K562 (cell line): Measurements from ENCODE around the gene EBI3. TPM values are rescaled to one million over a fixed set of nuclear protein-coding genes. Genes with fewer than 3 reads are reported as not detected.

ENCODE experiments used
- BRD4 ChIP-seq: fragments of 200-600 bp; sonication (generic); IDR thresholded peaks from 2 replicates; pipeline ENCODE4 v1.6.1; 2017; ENCODE audit warnings: inconsistent platforms
- CBX2 ChIP-seq: fragments of 200-600 bp; sonication (generic); IDR thresholded peaks from one replicate; pipeline ENCODE4 v1.6.1; 2012; ENCODE audit warnings: mild to moderate bottlenecking, low read length, inconsistent platforms; ENCODE audit not compliant: insufficient read depth, poor library complexity, severe bottlenecking
- CHD4 ChIP-seq: fragments of 200-600 bp; sonication (generic); IDR thresholded peaks from 3 replicates; pipeline ENCODE4 v1.6.1; 2012; ENCODE audit warnings: low read depth, mild to moderate bottlenecking, mixed read lengths, low read length, inconsistent platforms; ENCODE audit not compliant: insufficient read depth, insufficient replicate concordance, poor library complexity, severe bottlenecking
- E2F8 ChIP-seq: fragments of 450-650 bp; IDR thresholded peaks from 2 replicates; pipeline ENCODE4 v1.7.1; 2018; ENCODE audit warnings: mild to moderate bottlenecking, low read depth; ENCODE audit not compliant: partially characterized antibody
- HOXB6 ChIP-seq: fragments of 250-450 bp; sonication (Bioruptor Pico); IDR thresholded peaks from 2 replicates; pipeline ENCODE4 v1.5.1; 2022; ENCODE audit warnings: mild to moderate bottlenecking, borderline replicate concordance
- KDM2B ChIP-seq: fragments of 250-450 bp; sonication (Bioruptor Pico); IDR thresholded peaks from 2 replicates; pipeline ENCODE4 v1.8.0; 2021; ENCODE audit warnings: mild to moderate bottlenecking, moderate library complexity
- MCM7 ChIP-seq, 2 experiments: fragments of 450-650 bp; IDR thresholded peaks; 2 replicates each; pipeline ENCODE4 v1.6.1; 2016 to 2018
- NEUROD1 ChIP-seq: fragments of 150-350 bp; IDR thresholded peaks from 2 replicates; pipeline ENCODE4 v1.6.1; 2014; ENCODE audit warnings: borderline replicate concordance, low read length, low read depth; ENCODE audit not compliant: partially characterized antibody
- RB1 ChIP-seq: fragments of 450-650 bp; IDR thresholded peaks from 2 replicates; pipeline ENCODE4 v1.6.1; 2017; ENCODE audit warnings: low read depth, mild to moderate bottlenecking
- RBM14 ChIP-seq: fragments of 200-400 bp; formaldehyde crosslinking; IDR thresholded peaks from 2 replicates; pipeline ENCODE4 v1.6.1; 2018; ENCODE audit warnings: low read depth, mild to moderate bottlenecking, low read length, moderate library complexity, borderline replicate concordance; ENCODE audit not compliant: insufficient read depth
- RBM39 ChIP-seq: fragments of 200-400 bp; formaldehyde crosslinking; optimal IDR thresholded peaks from 2 replicates; pipeline ENCODE3; 2018; ENCODE audit warnings: low read depth, low read length
- RFX1 ChIP-seq: fragments of 450-650 bp; IDR thresholded peaks from 2 replicates; pipeline ENCODE4 v1.6.1; 2016; ENCODE audit warnings: mild to moderate bottlenecking, moderate library complexity
- RFX5 ChIP-seq: IDR thresholded peaks from 2 replicates; pipeline ENCODE4 v1.6.1; 2011; ENCODE audit warnings: low read depth, mild to moderate bottlenecking, improper control_type of control experiment, low read length
- SMARCC2 ChIP-seq: fragments of 450-650 bp; IDR thresholded peaks from 2 replicates; pipeline ENCODE4 v1.6.1; 2017; ENCODE audit warnings: antibody characterized with exemption, moderate library complexity, mild to moderate bottlenecking, low read depth
- SNRNP70 ChIP-seq: fragments of 200-400 bp; formaldehyde crosslinking; optimal IDR thresholded peaks from 2 replicates; pipeline ENCODE3; 2017; ENCODE audit warnings: low read depth, low read length
- SP2 ChIP-seq: IDR thresholded peaks from 2 replicates; pipeline ENCODE4 v1.6.1; 2011; ENCODE audit warnings: mild to moderate bottlenecking, low read depth, low read length, moderate library complexity; ENCODE audit not compliant: poor library complexity, severe bottlenecking; ENCODE audit errors: extremely low read depth
- ZBTB49 ChIP-seq: sonication (generic); formaldehyde crosslinking; IDR thresholded peaks from 2 replicates; pipeline ENCODE4 v1.8.0; 2022; ENCODE audit warnings: missing genetic modification reagents, mild to moderate bottlenecking, borderline replicate concordance
- ZNF121 ChIP-seq: sonication (generic); formaldehyde crosslinking; conservative IDR thresholded peaks from 2 replicates; pipeline ENCODE4 v1.8.0; 2022; ENCODE audit warnings: missing genetic modification reagents
- ZNF79 ChIP-seq: fragments of 250-450 bp; sonication (Bioruptor Pico); IDR thresholded peaks from 2 replicates; pipeline ENCODE4 v1.4.0; 2020; ENCODE audit warnings: low read depth, mild to moderate bottlenecking, moderate library complexity
- polyA plus RNA-seq, 8 experiments: library from polyadenylated mRNA; depleted of rRNA in 4 of 8; stranded (reverse) in 5 of 8; unstranded in 3 of 8; fragments of >200 nt; fragmentation: Nextera tagmentation in 2 of 8; fragmentation: Illumina TruSeq in 1 of 8; extraction: Ambion mirVana in 2 of 8; extraction: Trizol in 1 of 8; gene quantifications; 2 replicates each; pipeline versions ENCODE4 v1.2.1 to v1.2.3, GENCODE V29; 2011 to 2014; ENCODE audit warnings: inconsistent platforms in 1 of 8, missing spikeins in 1 of 8
- total RNA-seq, 7 experiments: library from RNA; depleted of rRNA in 6 of 7; stranded (reverse); fragments of >200 nt in 6 of 7; fragmentation: Illumina TruSeq in 2 of 7; extraction: Trizol in 2 of 7; gene quantifications; 2 replicates each; pipeline versions ENCODE4 v1.2.1 to v1.2.3, GENCODE V29; 2011 to 2021; ENCODE audit warnings: low replicate concordance in 1 of 7
- TF ChIP-seq, protein P1 (sequence below): fragments of 250-450 bp; sonication (Bioruptor Pico); IDR thresholded peaks from 2 replicates; pipeline ENCODE4 v1.6.1; 2021; ENCODE audit warnings: mild to moderate bottlenecking

The EBI3 gene
- total and polyA plus RNA-seq, 9 of the 15 experiments (the other 6 are each of a cell fraction or from before 2014, with no cell fraction given): 0.08 to 0.35 (median 0.22) TPM; not detected in 6

GRCh38 chr19:4233282-4233853, 4.0 kb downstream of the EBI3 start (continued):
- no peak for TF ChIP-seq ZBTB49 (CRISPR knock-in tag)
- TF ChIP-seq E2F8: no peak
- TF ChIP-seq RB1: 0 out of 2 replicates have a peak, but pooled peaks have one; percentile 24
- peak; percentile 78 for TF ChIP-seq ZNF121 (CRISPR knock-in tag)
- TF ChIP-seq NEUROD1: no peak
- no peak for TF ChIP-seq RFX1
- no peak for TF ChIP-seq SMARCC2
- TF ChIP-seq CHD4: peak; percentile 97
- no peak for TF ChIP-seq RBM14
- TF ChIP-seq CBX2: no peak
- TF ChIP-seq RBM39: no peak
- TF ChIP-seq ZNF79: no peak
- TF ChIP-seq SP2: no peak
- no peak for TF ChIP-seq RFX5
- TF ChIP-seq SNRNP70: no peak
- no peak for TF ChIP-seq BRD4
- TF ChIP-seq HOXB6 (CRISPR knock-in tag): no peak
- no peak for TF ChIP-seq MCM7 (IDR thresholded peaks at IDR 0.05)
- TF ChIP-seq KDM2B (CRISPR knock-in tag): no peak
- TF ChIP-seq, protein P1, sequence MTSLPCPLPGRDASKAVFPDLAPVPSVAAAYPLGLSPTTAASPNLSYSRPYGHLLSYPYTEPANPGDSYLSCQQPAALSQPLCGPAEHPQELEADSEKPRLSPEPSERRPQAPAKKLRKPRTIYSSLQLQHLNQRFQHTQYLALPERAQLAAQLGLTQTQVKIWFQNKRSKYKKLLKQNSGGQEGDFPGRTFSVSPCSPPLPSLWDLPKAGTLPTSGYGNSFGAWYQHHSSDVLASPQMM: no peak
